ENCODE measurements around the gene PCSK9. TPM values are rescaled to one million over a fixed set of nuclear protein-coding genes. Genes with fewer than 3 reads are reported as not detected.
A peak's percentile ranks its signal among the peaks of the same experiment; 100 is the strongest.

Gene PCSK9
- polyA plus RNA-seq, 1 experiment, result 0.11 TPM

GRCh38 chr1:54993140-54993539 lies 46.2 kb upstream of the PCSK9 start:
- no peak overlapping the region for H3K4me3 ChIP-seq (ENCODE audit: low read depth, low read length)
- TF ChIP-seq CTCF (IDR thresholded peaks at IDR 0.05; ENCODE audit: insufficient read depth, low read depth, low read length), result no peak
- CTCF ChIA-PET, result interaction anchor here (0.6 to 10.5 kb wide), 6 partner anchors 20 to 131 kb away, joined by 3 to 69 read pairs (median 6); no protein-coding TSS in a partner anchor
- peaks cover 7% of the 10 kb centered on the region for H3K27me3 ChIP-seq (ENCODE audit: control insufficient read depth, insufficient read depth, low read length)
- H3K36me3 ChIP-seq (ENCODE audit: control insufficient read depth, insufficient read depth, low read length), result no peaks in the 10 kb centered on the region
- POLR2A ChIA-PET, result no interaction called here
- no peak for DNase-seq (ENCODE audit: low read depth)

GRCh38 chr1:54994355-54994990 lies 44.9 kb upstream of the PCSK9 start:
- no peaks in the 10 kb centered on the region for H3K36me3 ChIP-seq (ENCODE audit: control insufficient read depth, insufficient read depth, low read length)
- POLR2A ChIA-PET, result no interaction called here
- CTCF ChIA-PET, result interaction anchor here (1.0 to 16.5 kb wide), 6 partner anchors 9 to 59 kb away, joined by 3 to 307 read pairs (median 30); no protein-coding TSS in a partner anchor
- no peak overlapping the region for H3K4me3 ChIP-seq (ENCODE audit: low read depth, low read length)
- no peak for TF ChIP-seq CTCF (IDR thresholded peaks at IDR 0.05; ENCODE audit: insufficient read depth, low read depth, low read length)
- H3K27me3 ChIP-seq (ENCODE audit: control insufficient read depth, insufficient read depth, low read length), result peaks cover 9% of the 10 kb centered on the region
- no peak for DNase-seq (ENCODE audit: low read depth)

GRCh38 chr1:54995013-54995760 lies 44.2 kb upstream of the PCSK9 start:
- H3K27me3 ChIP-seq (ENCODE audit: control insufficient read depth, insufficient read depth, low read length), result peaks cover 9% of the 10 kb centered on the region
- TF ChIP-seq CTCF (IDR thresholded peaks at IDR 0.05; ENCODE audit: insufficient read depth, low read depth, low read length), result no peak
- no peak overlapping the region for H3K4me3 ChIP-seq (ENCODE audit: low read depth, low read length)
- ChIA-PET CTCF (interaction anchor here (0.9 to 16.5 kb wide), 18 partner anchors 10 to 188 kb away, joined by 3 to 307 read pairs (median 6); partner anchors contain the start of gene DHCR24), POLR2A (no interaction called here)
- DNase-seq (ENCODE audit: low read depth), result no peak
- H3K36me3 ChIP-seq (ENCODE audit: control insufficient read depth, insufficient read depth, low read length), result no peaks in the 10 kb centered on the region

- H3K27me3 ChIP-seq (ENCODE audit: control insufficient read depth, insufficient read depth, low read length), result peaks cover 9% of the 10 kb centered on the region
- POLR2A ChIA-PET, result no interaction called here
- DNase-seq (ENCODE audit: low read depth), result no peak
- CTCF ChIA-PET, result interaction anchor here (0.7 to 16.5 kb wide), 23 partner anchors 9 to 254 kb away, joined by 3 to 307 read pairs (median 5); partner anchors contain the start of gene DHCR24
- no peaks in the 10 kb centered on the region for H3K36me3 ChIP-seq (ENCODE audit: control insufficient read depth, insufficient read depth, low read length)
- H3K4me3 ChIP-seq (ENCODE audit: low read depth, low read length), result no peak overlapping the region
- TF ChIP-seq CTCF (IDR thresholded peaks at IDR 0.05; ENCODE audit: insufficient read depth, low read depth, low read length), result no peak
Measured at GRCh38 chr1:54995835-54996234, 43.5 kb upstream of the PCSK9 start.

- Histone ChIP-seq H3K4me3 (ENCODE audit: low read depth, low read length) (no peak overlapping the region), H3K36me3 (ENCODE audit: control insufficient read depth, insufficient read depth, low read length) (no peaks in the 10 kb centered on the region), H3K27me3 (ENCODE audit: control insufficient read depth, insufficient read depth, low read length) (peaks cover 10% of the 10 kb centered on the region)
- CTCF ChIA-PET, result interaction anchor here (0.7 to 16.5 kb wide), 24 partner anchors 8 to 254 kb away, joined by 3 to 307 read pairs (median 5); partner anchors contain the start of gene DHCR24
- no peak for DNase-seq (ENCODE audit: low read depth)
- POLR2A ChIA-PET, result no interaction called here
- TF ChIP-seq CTCF (IDR thresholded peaks at IDR 0.05; ENCODE audit: insufficient read depth, low read depth, low read length), result peak; percentile 87
Measured at GRCh38 chr1:54996359-54996868, 42.9 kb upstream of the PCSK9 start.

Measured in BJ (cell line).